Measurements from ENCODE around the gene ANAPC5.
A peak's percentile ranks its signal among the peaks of the same experiment; 100 is the strongest.
"Not testable (repeated sequence)": the region's sequence is repeated elsewhere in the genome, so short reads cannot be mapped to it uniquely, and the experiment has no call there.

Gene ANAPC5

GRCh38 chr12:121326996-121327674 lies 25.1 kb downstream of the ANAPC5 start:
- peak overlapping the region in 1 of 21 experiments; percentile 10 for H3K27ac ChIP-seq
- no peak overlapping the region for H3K4me3 ChIP-seq

- Histone ChIP-seq H3K27ac (no peak overlapping the region), H3K4me3 (no peak overlapping the region)
Measured at GRCh38 chr12:121325922-121326396, 26.3 kb downstream of the ANAPC5 start.

DNA sequence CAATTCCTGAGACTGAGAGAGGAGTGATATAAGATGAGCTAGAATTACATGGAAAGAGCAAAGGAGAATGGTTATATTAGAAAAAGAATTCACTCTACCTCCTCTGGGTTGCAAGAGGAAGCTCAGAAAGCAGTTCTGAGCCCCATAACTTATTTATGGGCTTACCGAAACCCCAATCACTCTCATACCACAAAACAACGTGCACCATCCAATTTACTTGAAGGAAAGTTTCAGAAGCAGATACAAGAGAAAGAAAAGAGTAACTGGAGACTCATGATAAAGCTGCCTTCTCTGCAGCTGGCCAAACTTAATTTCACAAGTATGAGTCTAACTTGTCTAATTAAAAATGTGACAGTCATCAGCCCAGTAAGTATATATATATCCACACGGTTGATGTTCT lies 28.3 kb downstream of the ANAPC5 start:
- no peak overlapping the region for H3K27ac ChIP-seq
- no peak overlapping the region for H3K4me3 ChIP-seq

GRCh38 chr12:121318121-121318520 lies 34.1 kb downstream of the ANAPC5 start:
- no peak overlapping the region for H3K27ac ChIP-seq
- H3K4me3 ChIP-seq = no peak overlapping the region

DNA sequence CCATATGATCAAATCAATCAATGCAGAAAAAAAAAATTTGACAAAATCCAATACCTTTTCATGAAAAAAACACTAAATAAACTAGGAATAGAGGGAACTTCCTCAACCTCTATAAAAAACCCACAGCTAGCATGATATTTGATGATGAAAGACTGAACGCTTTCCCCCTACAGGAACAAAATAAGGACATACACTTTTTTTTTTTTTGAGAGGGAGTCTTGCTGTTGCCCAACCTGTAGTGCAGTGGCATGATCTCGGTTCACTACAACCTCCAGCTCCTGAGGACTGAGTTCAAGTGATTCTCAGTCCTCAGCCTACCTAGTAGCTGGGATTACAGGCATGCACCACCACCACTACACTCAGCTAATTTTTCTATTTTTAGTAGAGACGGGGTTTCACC lies 37.8 kb downstream of the ANAPC5 start:
- no peak overlapping the region for H3K27ac ChIP-seq

GRCh38 chr12:121310231-121310630 lies 42.0 kb downstream of the ANAPC5 start:
- not testable (repeated sequence) for H3K27ac ChIP-seq, H3K4me3 ChIP-seq

More for the DNA sequence above, 37.8 kb downstream of the ANAPC5 start:
- no peak overlapping the region for H3K4me3 ChIP-seq

GRCh38 chr12:121307397-121307796 lies 44.8 kb downstream of the ANAPC5 start:
- H3K4me3 ChIP-seq, H3K27ac ChIP-seq: not testable (repeated sequence)

DNA sequence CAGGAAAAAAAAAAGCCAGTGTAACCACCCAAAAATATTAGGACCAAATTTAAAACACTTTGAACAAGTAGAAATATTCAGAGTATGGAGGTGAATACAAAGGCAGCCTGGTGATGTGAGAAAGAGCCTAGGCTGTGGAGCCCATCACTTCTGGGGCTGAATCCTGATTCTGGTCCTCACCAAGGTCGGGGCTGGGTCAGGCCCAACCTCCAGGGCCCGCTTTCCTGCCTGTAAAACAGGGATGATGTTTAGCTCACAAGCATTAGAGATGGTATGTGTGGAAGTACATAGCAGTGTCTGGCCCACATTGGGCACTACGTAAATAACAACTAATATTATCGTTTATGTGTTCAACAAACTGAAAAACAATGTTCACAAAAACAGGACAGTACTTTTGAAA lies 47.9 kb downstream of the ANAPC5 start:
- Histone ChIP-seq H3K4me3 (no peak overlapping the region), H3K27ac (no peak overlapping the region)

DNA sequence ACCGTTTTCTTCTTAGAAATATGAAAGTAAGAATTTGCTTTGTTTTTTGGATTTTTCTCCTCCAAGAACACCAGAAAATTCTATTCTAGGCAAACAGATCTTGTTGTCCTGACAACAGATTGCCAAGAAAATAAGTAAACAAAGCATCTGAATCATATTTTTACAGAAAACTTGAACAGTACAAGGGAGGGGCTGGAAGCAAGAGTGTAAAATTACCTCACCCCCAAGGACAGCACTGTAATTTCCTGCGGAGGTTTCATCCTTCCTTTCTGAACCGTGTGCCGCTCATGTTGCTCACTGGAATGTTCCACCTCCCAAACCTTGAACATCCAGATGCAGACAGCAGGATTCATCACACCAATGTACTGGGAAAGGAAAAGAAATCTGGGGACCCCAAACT lies 50.3 kb downstream of the ANAPC5 start:
- Histone ChIP-seq H3K27ac (no peak overlapping the region), H3K4me3 (no peak overlapping the region)

GRCh38 chr12:121300083-121300819 lies 52.0 kb downstream of the ANAPC5 start:
- no peak overlapping the region for H3K27ac ChIP-seq

DNA sequence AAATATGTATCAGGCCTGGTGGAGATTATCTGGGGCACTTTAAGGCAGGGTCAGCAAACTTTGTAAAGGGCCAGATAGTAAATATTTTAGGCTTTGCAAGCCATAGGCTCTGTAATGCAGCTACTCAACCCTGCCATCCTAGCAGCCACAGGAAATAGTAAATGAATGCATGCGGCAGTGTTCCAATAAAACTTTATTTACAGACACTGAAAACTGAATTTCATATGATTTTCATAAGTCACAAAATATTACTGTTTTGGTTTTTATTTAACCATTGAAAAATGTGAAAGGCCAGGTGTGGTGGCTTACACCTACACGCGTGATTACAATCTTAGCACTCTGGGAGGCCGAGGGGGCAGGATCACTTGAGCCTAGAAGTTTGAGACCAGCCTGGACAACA lies 52.5 kb downstream of the ANAPC5 start:
- H3K4me3 ChIP-seq = no peak overlapping the region
- H3K27ac ChIP-seq = no peak overlapping the region

More at GRCh38 chr12:121300083-121300819, 52.0 kb downstream of the ANAPC5 start:
- H3K4me3 ChIP-seq = no peak overlapping the region

- not testable (repeated sequence) for H3K4me3 ChIP-seq, H3K27ac ChIP-seq
Measured at GRCh38 chr12:121298411-121298810, 53.8 kb downstream of the ANAPC5 start.

GRCh38 chr12:121297435-121297991 lies 54.7 kb downstream of the ANAPC5 start:
- Histone ChIP-seq H3K27ac (peak overlapping the region in 20 of 21 experiments; percentile 33 to 94 (median 84)), H3K4me3 (peak overlapping the region; percentile 43 to 99 (median 93))

GRCh38 chr12:121296618-121297434 lies 55.4 kb downstream of the ANAPC5 start, which contains the start of gene CAMKK2:
TSS of gene CAMKK2 (minus strand) at chr12:121296709. CDS start at chr12:121274526, 22,183 bp downstream.
- Histone ChIP-seq H3K27ac (peak within 1 kb of the TSS; percentile 76 to 97 (median 90)), H3K4me3 (peak within 1 kb of the TSS; percentile 63 to 99 (median 93))

GRCh38 chr12:121295746-121296617 lies 56.2 kb downstream of the ANAPC5 start:
- H3K27ac ChIP-seq = peak overlapping the region; percentile 76 to 97 (median 90)

GRCh38 chr12:121295116-121295745 lies 57.0 kb downstream of the ANAPC5 start:
- Histone ChIP-seq H3K4me3 (peak overlapping the region; percentile 63 to 99 (median 93)), H3K27ac (peak overlapping the region in 17 of 21 experiments; percentile 76 to 97 (median 92))

More at GRCh38 chr12:121295746-121296617, 56.2 kb downstream of the ANAPC5 start:
- peak overlapping the region; percentile 63 to 99 (median 93) for H3K4me3 ChIP-seq

- Histone ChIP-seq H3K27ac (no peak overlapping the region), H3K4me3 (peak overlapping the region in 1 of 7 experiments; percentile 3)
Measured at GRCh38 chr12:121294151-121294889, 57.9 kb downstream of the ANAPC5 start.
